HEK293 (cell line): ENCODE measurements around the gene PRR22.

Source experiments
- ELK4 ChIP-seq: IDR thresholded peaks from 2 replicates; pipeline ENCODE4 v1.6.1; 2011; ENCODE audit warnings: mild to moderate bottlenecking, low read depth, low read length, borderline replicate concordance
- HOXA7 ChIP-seq: sonication (generic); formaldehyde crosslinking; IDR thresholded peaks from 2 replicates; pipeline ENCODE4 v1.8.1; 2022; ENCODE audit warnings: missing genetic modification reagents, borderline replicate concordance
- IKZF3 ChIP-seq: fragments of 450-650 bp; IDR thresholded peaks from 2 replicates; pipeline ENCODE4 v1.5.0; 2018; ENCODE audit warnings: missing biosample characterization, mild to moderate bottlenecking, missing genetic modification characterization, moderate library complexity
- KLF10 ChIP-seq: fragments of 450-650 bp; IDR thresholded peaks from 2 replicates; pipeline ENCODE4 v1.5.1; 2018; ENCODE audit warnings: missing biosample characterization, mild to moderate bottlenecking, missing genetic modification characterization
- OVOL3 ChIP-seq: fragments of 450-650 bp; formaldehyde crosslinking; IDR thresholded peaks from 2 replicates; pipeline ENCODE4 v1.5.1; 2016; ENCODE audit warnings: missing biosample characterization, missing genetic modification characterization
- PRDM6 ChIP-seq: fragments of 450-650 bp; formaldehyde crosslinking; IDR thresholded peaks from 2 replicates; pipeline ENCODE4 v1.5.1; 2017; ENCODE audit warnings: missing biosample characterization, missing genetic modification characterization
- SCRT1 ChIP-seq: fragments of 450-650 bp; formaldehyde crosslinking; IDR thresholded peaks from 2 replicates; pipeline ENCODE4 v1.5.1; 2016; ENCODE audit warnings: missing biosample characterization, missing genetic modification characterization, borderline replicate concordance
- SP2 ChIP-seq: fragments of 450-650 bp; formaldehyde crosslinking; IDR thresholded peaks from 2 replicates; pipeline ENCODE4 v1.5.1; 2016; ENCODE audit warnings: missing biosample characterization, missing genetic modification characterization
- SP3 ChIP-seq: fragments of 450-650 bp; formaldehyde crosslinking; IDR thresholded peaks from 2 replicates; pipeline ENCODE4 v1.5.1; 2016; ENCODE audit warnings: missing biosample characterization, missing genetic modification characterization
- TRIM28 ChIP-seq: IDR thresholded peaks from 2 replicates; pipeline ENCODE4 v1.6.1; 2011; ENCODE audit warnings: low read length, control low read depth, borderline replicate concordance
- ZBTB20 ChIP-seq: fragments of 450-650 bp; formaldehyde crosslinking; IDR thresholded peaks from 2 replicates; pipeline ENCODE4 v1.5.1; 2016; ENCODE audit warnings: missing biosample characterization, missing genetic modification characterization
- ZBTB48 ChIP-seq: fragments of 450-650 bp; formaldehyde crosslinking; IDR thresholded peaks from 2 replicates; pipeline ENCODE4 v1.5.1; 2016; ENCODE audit warnings: missing biosample characterization, missing genetic modification characterization
- ZBTB7A ChIP-seq: fragments of 450-650 bp; formaldehyde crosslinking; IDR thresholded peaks from 2 replicates; pipeline ENCODE4 v1.5.1; 2016; ENCODE audit warnings: low read depth, missing biosample characterization, missing genetic modification characterization
- ZFP41 ChIP-seq: fragments of 450-650 bp; formaldehyde crosslinking; IDR thresholded peaks from 2 replicates; pipeline ENCODE4 v1.5.1; 2016; ENCODE audit warnings: missing biosample characterization, missing genetic modification characterization, borderline replicate concordance
- ZFP69B ChIP-seq: fragments of 450-650 bp; formaldehyde crosslinking; IDR thresholded peaks from 2 replicates; pipeline ENCODE4 v1.5.1; 2016; ENCODE audit warnings: missing biosample characterization, missing genetic modification characterization
- ZNF112 ChIP-seq: fragments of 450-650 bp; formaldehyde crosslinking; IDR thresholded peaks from 2 replicates; pipeline ENCODE4 v1.5.0; 2017; ENCODE audit warnings: missing biosample characterization, missing genetic modification characterization
- ZNF157 ChIP-seq: fragments of 450-650 bp; formaldehyde crosslinking; IDR thresholded peaks from 2 replicates; pipeline ENCODE4 v1.5.1; 2016; ENCODE audit warnings: missing biosample characterization, missing genetic modification characterization
- ZNF169 ChIP-seq: fragments of 450-650 bp; formaldehyde crosslinking; IDR thresholded peaks from 2 replicates; pipeline ENCODE4 v1.5.1; 2016; ENCODE audit warnings: missing biosample characterization, missing genetic modification characterization
- ZNF174 ChIP-seq: fragments of 450-650 bp; formaldehyde crosslinking; IDR thresholded peaks from 2 replicates; pipeline ENCODE4 v1.5.0; 2017; ENCODE audit warnings: missing biosample characterization, mild to moderate bottlenecking, missing genetic modification characterization
- ZNF214 ChIP-seq: fragments of 450-650 bp; formaldehyde crosslinking; IDR thresholded peaks from 2 replicates; pipeline ENCODE4 v1.5.1; 2017; ENCODE audit warnings: missing biosample characterization, mild to moderate bottlenecking, missing genetic modification characterization, borderline replicate concordance
- ZNF239 ChIP-seq: fragments of 450-650 bp; formaldehyde crosslinking; IDR thresholded peaks from 2 replicates; pipeline ENCODE4 v1.5.1; 2016; ENCODE audit warnings: missing biosample characterization, missing genetic modification characterization
- ZNF24 ChIP-seq: fragments of 450-650 bp; formaldehyde crosslinking; IDR thresholded peaks from 2 replicates; pipeline ENCODE4 v1.5.1; 2016; ENCODE audit warnings: missing biosample characterization, missing genetic modification characterization
- ZNF274 ChIP-seq, 2 experiments: fragments of 200-500 bp in 1 of 2; fragments of 450-650 bp in 1 of 2; sonication (Bioruptor generic) in 1 of 2; formaldehyde crosslinking in 1 of 2; IDR thresholded peaks; 2 replicates each; pipeline versions ENCODE4 v1.5.1 to v1.6.1; 2014 to 2016; ENCODE audit warnings: borderline replicate concordance in 1 of 2, inconsistent platforms in 1 of 2, low read length in 1 of 2, missing biosample characterization in 1 of 2, missing genetic modification characterization in 1 of 2
- ZNF280C ChIP-seq: fragments of 450-650 bp; formaldehyde crosslinking; IDR thresholded peaks from 2 replicates; pipeline ENCODE4 v1.5.1; 2016; ENCODE audit warnings: missing biosample characterization, missing genetic modification characterization
- ZNF366 ChIP-seq: fragments of 450-650 bp; formaldehyde crosslinking; conservative IDR thresholded peaks from 2 replicates; pipeline ENCODE4 v1.5.1; 2016; ENCODE audit warnings: missing biosample characterization, missing genetic modification characterization
- ZNF404 ChIP-seq: fragments of 450-650 bp; formaldehyde crosslinking; IDR thresholded peaks from 2 replicates; pipeline ENCODE4 v1.5.1; 2017; ENCODE audit warnings: missing biosample characterization, missing genetic modification characterization
- ZNF416 ChIP-seq: fragments of 450-650 bp; formaldehyde crosslinking; IDR thresholded peaks from 2 replicates; pipeline ENCODE4 v1.5.1; 2016; ENCODE audit warnings: missing biosample characterization, missing genetic modification characterization
- ZNF426 ChIP-seq: fragments of 450-650 bp; formaldehyde crosslinking; IDR thresholded peaks from 2 replicates; pipeline ENCODE4 v1.5.1; 2017; ENCODE audit warnings: missing biosample characterization, missing genetic modification characterization, mild to moderate bottlenecking, inconsistent platforms, moderate library complexity
- ZNF449 ChIP-seq: fragments of 450-650 bp; formaldehyde crosslinking; IDR thresholded peaks from 2 replicates; pipeline ENCODE4 v1.5.1; 2017; ENCODE audit warnings: missing biosample characterization, mild to moderate bottlenecking, missing genetic modification characterization, moderate library complexity
- ZNF488 ChIP-seq: fragments of 450-650 bp; formaldehyde crosslinking; IDR thresholded peaks from 2 replicates; pipeline ENCODE4 v1.5.1; 2016; ENCODE audit warnings: missing biosample characterization, missing genetic modification characterization
- ZNF548 ChIP-seq: fragments of 450-650 bp; formaldehyde crosslinking; IDR thresholded peaks from 2 replicates; pipeline ENCODE4 v1.5.1; 2016; ENCODE audit warnings: missing biosample characterization, missing genetic modification characterization
- ZNF558 ChIP-seq: fragments of 450-650 bp; formaldehyde crosslinking; IDR thresholded peaks from 2 replicates; pipeline ENCODE4 v1.5.1; 2016; ENCODE audit warnings: missing biosample characterization, missing genetic modification characterization
- ZNF701 ChIP-seq: fragments of 450-650 bp; formaldehyde crosslinking; IDR thresholded peaks from 2 replicates; pipeline ENCODE4 v1.5.1; 2016; ENCODE audit warnings: missing biosample characterization, missing genetic modification characterization

The PRR22 gene

GRCh38 chr19:5803752-5804515, 19.4 kb upstream of the PRR22 start (continued):
- TF ChIP-seq PRDM6 (no peak), OVOL3 (tag by site-specific recombination) (no peak), ZNF449 (0 out of 2 replicates have a peak, but pooled peaks have one; percentile 31), SP2 (tag by site-specific recombination) (peak; percentile 90), ZNF488 (tag by site-specific recombination) (no peak), SCRT1 (no peak), ZNF174 (tag by site-specific recombination) (no peak), HOXA7 (CRISPR knock-in tag) (no peak), ZNF239 (tag by site-specific recombination) (no peak), ZNF24 (tag by site-specific recombination) (peak; percentile 79), ZNF214 (tag by site-specific recombination) (no peak), ELK4 (no peak), ZNF558 (tag by site-specific recombination) (peak; percentile 42; the same call in 1 of the 2 replicates), ZBTB48 (tag by site-specific recombination) (peak; percentile 56; the same call in 1 of the 2 replicates), ZNF548 (tag by site-specific recombination) (no peak), IKZF3 (peak; percentile 84), TRIM28 (no peak), ZNF169 (tag by site-specific recombination) (no peak), ZNF274 (IDR thresholded peaks at IDR 0.05; ENCODE audit: low read length) (no peak), ZNF274 (tag by site-specific recombination; IDR thresholded peaks at IDR 0.05; ENCODE audit: borderline replicate concordance) (no peak), ZFP69B (tag by site-specific recombination) (peak; percentile 48; the same call in 1 of the 2 replicates), ZNF426 (tag by site-specific recombination) (no peak), ZBTB7A (tag by site-specific recombination) (peak; percentile 88), ZFP41 (tag by site-specific recombination) (no peak), ZNF404 (tag by site-specific recombination) (no peak), ZNF280C (tag by site-specific recombination) (no peak), ZNF157 (tag by site-specific recombination) (no peak), KLF10 (tag by site-specific recombination) (peak; percentile 87), ZNF112 (tag by site-specific recombination) (no peak), ZBTB20 (tag by site-specific recombination) (0 out of 2 replicates have a peak, but pooled peaks have one; percentile 6), ZNF416 (tag by site-specific recombination) (no peak), ZNF366 (0 out of 2 replicates have a peak, but pooled peaks have one; percentile 17), ZNF701 (no peak), SP3 (tag by site-specific recombination) (peak; percentile 91)
